Esophagus (tissue), 2 donors: ENCODE measurements around the gene PCK2. TPM values are rescaled to one million over a fixed set of nuclear protein-coding genes. Genes with fewer than 3 reads are reported as not detected.

Experiments used
- H3K27ac ChIP-seq, 2 donors: one replicate each; pipeline ENCODE4 v1.5.1; 2013; ENCODE audit warnings: low read depth in 2 of 2, mild to moderate bottlenecking in 2 of 2, inconsistent platforms in 1 of 2, low read length in 1 of 2, moderate library complexity in 1 of 2
- H3K27me3 ChIP-seq, 2 donors: one replicate each; pipeline ENCODE4 v1.6.1; 2013; ENCODE audit warnings: low read length in 2 of 2, control low read depth in 1 of 2, mild to moderate bottlenecking in 1 of 2; ENCODE audit not compliant: insufficient read depth in 2 of 2, control insufficient read depth in 1 of 2
- H3K36me3 ChIP-seq, 2 donors: one replicate each; pipeline ENCODE4 v1.6.1; 2013; ENCODE audit warnings: low read length in 1 of 2; ENCODE audit not compliant: control insufficient read depth in 2 of 2, insufficient read depth in 2 of 2
- H3K4me1 ChIP-seq, 2 donors: one replicate each; pipeline ENCODE4 v1.6.1; 2013; ENCODE audit warnings: low read length in 1 of 2; ENCODE audit not compliant: control insufficient read depth in 2 of 2, insufficient read depth in 2 of 2
- H3K4me3 ChIP-seq, 2 donors: one replicate each; pipeline ENCODE4 v1.5.1; 2013; ENCODE audit warnings: low read length in 2 of 2, mild to moderate bottlenecking in 2 of 2, low read depth in 1 of 2, moderate library complexity in 1 of 2
- H3K9me3 ChIP-seq, 2 donors: one replicate each; pipeline ENCODE4 v1.6.1; 2013; ENCODE audit warnings: mild to moderate bottlenecking in 2 of 2, low read depth in 1 of 2, low read length in 1 of 2, moderate library complexity in 1 of 2; ENCODE audit not compliant: control insufficient read depth in 2 of 2, insufficient read depth in 1 of 2
- WGBS, 2 donors: extraction: QIAGEN DNeasy Blood & Tissue Kit; methylation state at CpG; one replicate each; pipeline ENCODE4 v1.1.7; 2013; 5-methylcytosine and 5-hydroxymethylcytosine counted together
- polyA plus RNA-seq, 2 donors: library from polyadenylated mRNA; stranded (reverse); fragments of 200-250 nt; gene quantifications; one replicate each; pipeline ENCODE4 v1.2.3, GENCODE V29; 2013
- donor health status: healthy with polysubstance abuse.
- donor health status: Bipolar disorder and iron deficiency.

The PCK2 gene
- polyA plus RNA-seq, 2 donors: 10.1 to 29.2 TPM

DNA sequence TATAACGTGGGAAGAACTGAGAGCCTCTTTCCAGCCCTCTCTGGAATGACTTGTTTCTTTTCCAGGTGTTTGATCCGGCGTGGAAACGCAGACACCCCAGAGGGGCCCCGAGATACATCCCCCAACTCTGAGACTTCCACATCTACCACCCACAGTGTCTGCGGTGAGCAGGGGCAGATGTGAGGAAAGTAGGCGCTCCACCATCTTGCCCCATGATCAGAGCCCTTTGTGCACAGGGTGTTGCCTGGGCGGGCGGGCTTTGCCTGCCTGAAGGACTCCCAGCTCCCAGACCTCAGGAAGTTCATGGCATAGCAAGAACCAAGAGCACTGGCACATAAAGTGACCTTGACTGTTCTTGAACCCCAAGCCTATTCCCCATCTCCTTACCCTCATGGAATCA lies 39.5 kb upstream of the PCK2 start:
- H3K9me3 ChIP-seq: no peaks in the 10 kb centered on the region
- no peak overlapping the region for H3K4me3 ChIP-seq
- 94% methylated on average over 9 of the region's 9 CpGs for WGBS, 2 donors
- H3K27me3 ChIP-seq: no peaks in the 10 kb centered on the region
- H3K27ac ChIP-seq: no peak overlapping the region
- H3K36me3 ChIP-seq: peaks cover 0 to 4% of the 10 kb centered on the region in 2 donors
- peaks cover 3 to 12% of the 10 kb centered on the region in 2 donors for H3K4me1 ChIP-seq

DNA sequence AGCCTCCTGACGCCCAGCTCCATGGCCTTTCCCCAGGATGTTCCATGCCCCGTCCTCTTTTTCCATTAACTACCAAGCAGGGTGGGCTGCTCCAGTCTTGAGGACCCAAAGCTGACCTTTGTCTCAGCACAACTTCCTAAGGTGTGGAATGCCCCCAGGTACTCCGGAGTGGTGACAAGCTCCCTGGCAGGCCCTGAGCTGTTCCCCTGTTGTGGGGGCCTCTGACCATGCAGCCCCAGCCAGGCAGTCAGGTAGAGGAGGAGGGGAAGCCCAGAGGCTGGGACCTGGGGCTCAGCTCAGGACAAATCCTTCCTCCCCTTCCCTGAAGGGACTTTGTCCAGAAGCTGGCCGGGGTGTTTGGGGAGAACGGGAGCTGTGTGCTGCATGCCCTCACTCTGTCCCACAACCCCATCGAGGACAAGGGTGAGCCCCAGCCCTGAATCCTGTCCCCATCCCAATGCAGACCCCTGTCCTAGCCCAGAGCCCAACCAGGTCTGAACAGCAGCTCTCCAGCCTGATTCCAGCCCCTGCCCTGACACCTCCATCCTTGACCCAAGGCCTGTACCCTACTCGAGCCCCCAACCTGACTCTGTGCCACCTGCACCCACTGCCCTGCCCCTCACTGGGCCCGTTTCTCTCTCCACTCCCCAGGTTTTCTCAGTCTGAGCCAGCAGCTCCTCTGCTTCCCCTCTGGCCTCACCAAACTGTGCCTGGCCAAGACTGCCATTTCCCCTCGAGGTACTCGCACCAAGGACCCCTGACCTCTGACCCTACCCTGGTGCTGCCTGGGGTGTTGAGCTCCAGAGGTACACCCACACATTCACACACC lies 37.9 kb upstream of the PCK2 start:
- H3K27me3 ChIP-seq: no peaks in the 10 kb centered on the region
- 78 to 79% methylated on average over 10 of the region's 10 CpGs for WGBS, 2 donors
- peaks cover 3 to 12% of the 10 kb centered on the region in 2 donors for H3K4me1 ChIP-seq
- peaks cover 0 to 4% of the 10 kb centered on the region in 2 donors for H3K36me3 ChIP-seq
- H3K9me3 ChIP-seq: no peaks in the 10 kb centered on the region
- no peak overlapping the region for H3K4me3 ChIP-seq
- no peak overlapping the region for H3K27ac ChIP-seq

DNA sequence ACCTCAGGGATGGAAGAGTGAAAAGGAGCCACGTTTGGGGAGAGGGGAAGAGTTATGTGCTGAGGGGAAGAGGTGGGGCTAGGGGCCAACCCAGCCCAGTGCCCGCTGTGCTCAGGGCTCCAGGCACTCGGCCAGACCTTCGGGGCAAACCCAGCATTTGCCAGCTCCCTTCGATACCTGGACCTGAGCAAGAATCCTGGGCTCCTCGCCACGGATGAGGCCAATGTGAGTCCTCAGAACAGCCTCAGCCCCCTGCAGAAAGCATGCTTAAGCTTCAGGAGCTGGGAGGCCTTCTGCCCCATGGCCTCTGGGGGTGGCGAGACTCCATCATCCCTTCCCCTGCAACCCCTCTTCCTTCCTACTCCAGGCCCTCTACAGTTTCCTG lies 37.3 kb upstream of the PCK2 start:
- Histone ChIP-seq H3K27me3 (no peaks in the 10 kb centered on the region), H3K27ac (no peak overlapping the region)
- WGBS, 2 donors: 50 to 61% methylated on average over 8 of the region's 8 CpGs

DNA sequence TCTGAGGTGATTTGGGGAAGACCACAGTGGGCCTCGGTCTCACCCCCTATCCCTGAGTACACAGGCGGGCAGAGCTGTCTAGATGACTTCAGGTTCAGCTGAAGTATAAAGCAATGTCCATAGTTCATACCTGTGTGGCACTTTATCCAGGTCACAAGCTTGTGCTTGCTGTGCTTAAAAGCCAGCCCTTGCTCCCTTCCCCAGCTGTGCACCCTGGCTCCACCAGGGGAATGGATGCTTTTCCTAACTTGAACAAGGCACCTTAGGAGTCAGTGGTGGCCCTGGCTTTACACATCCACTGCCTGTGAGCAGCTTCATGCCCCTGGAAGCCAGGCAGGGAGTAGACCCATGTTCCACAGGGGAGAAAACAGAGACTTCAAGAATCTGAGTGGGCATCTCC lies 36.8 kb upstream of the PCK2 start:
- Histone ChIP-seq H3K27me3 (no peaks in the 10 kb centered on the region), H3K36me3 (peaks cover 0 to 4% of the 10 kb centered on the region in 2 donors), H3K9me3 (no peaks in the 10 kb centered on the region), H3K27ac (no peak overlapping the region), H3K4me1 (peaks cover 3 to 8% of the 10 kb centered on the region in 2 donors), H3K4me3 (no peak overlapping the region)
- 77 to 81% methylated on average over 2 of the region's 2 CpGs for WGBS, 2 donors

More for the DNA sequence above, 37.3 kb upstream of the PCK2 start:
- Histone ChIP-seq H3K4me3 (no peak overlapping the region), H3K9me3 (no peaks in the 10 kb centered on the region), H3K36me3 (peaks cover 0 to 4% of the 10 kb centered on the region in 2 donors), H3K4me1 (peaks cover 3 to 12% of the 10 kb centered on the region in 2 donors)

DNA sequence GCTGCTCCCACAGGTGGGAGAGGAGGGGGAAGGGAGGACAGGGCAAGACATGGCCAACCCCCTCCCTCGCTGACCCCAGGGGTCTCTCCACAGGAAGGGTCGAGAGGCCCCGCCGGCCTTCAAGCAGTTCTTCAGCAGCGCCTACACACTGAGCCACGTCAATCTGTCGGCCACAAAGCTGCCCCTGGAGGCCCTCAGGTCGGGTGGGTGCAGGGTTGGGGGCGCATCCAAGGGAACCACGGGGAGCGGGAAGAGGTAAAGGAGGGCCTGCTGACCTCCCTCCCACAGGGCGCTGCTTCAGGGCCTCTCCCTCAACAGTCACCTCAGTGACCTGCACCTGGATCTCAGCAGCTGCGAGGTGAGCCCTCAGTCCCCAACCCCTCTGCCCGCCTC lies 36.2 kb upstream of the PCK2 start:
- Histone ChIP-seq H3K27ac (no peak overlapping the region), H3K4me3 (no peak overlapping the region), H3K9me3 (no peaks in the 10 kb centered on the region), H3K27me3 (no peaks in the 10 kb centered on the region), H3K4me1 (peaks cover under 1 to 4% of the 10 kb centered on the region in 2 donors), H3K36me3 (peaks cover 0 to 4% of the 10 kb centered on the region in 2 donors)
- WGBS, 2 donors: 50 to 69% methylated on average over 13 to 14 of the region's 14 CpGs

DNA sequence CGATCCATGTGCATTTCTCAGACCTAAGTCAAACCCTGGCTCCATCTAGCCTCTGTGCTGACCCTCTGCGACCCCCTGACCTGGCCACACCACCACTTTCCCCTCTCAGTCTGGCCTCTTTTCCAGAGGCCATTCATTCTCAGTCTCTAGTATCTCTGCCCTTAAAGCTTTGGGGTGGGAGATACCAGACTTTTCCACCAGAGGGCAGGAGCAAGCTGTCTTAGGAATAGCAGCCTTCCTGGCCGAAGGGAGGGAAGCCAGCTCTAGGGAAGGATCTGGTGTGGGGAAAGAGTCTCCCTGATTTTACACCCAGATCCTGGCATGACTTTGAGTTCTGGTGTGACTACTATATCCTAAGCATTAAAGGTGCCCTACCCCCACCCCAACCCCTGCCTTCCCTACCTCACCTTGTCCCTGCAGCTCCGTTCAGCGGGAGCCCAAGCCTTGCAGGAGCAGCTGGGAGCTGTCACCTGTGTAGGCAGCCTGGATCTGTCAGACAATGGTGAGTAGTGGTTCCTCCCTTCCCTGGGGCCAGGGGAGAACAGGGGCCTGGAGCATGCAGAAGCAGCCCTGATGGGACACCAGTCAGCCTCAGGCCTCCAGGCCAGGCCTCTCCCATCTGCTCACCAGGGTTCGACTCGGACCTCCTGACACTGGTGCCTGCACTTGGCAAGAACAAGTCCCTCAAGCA lies 35.7 kb upstream of the PCK2 start:
- 45 to 56% methylated on average over 7 of the region's 7 CpGs for WGBS, 2 donors
- Histone ChIP-seq H3K27ac (no peak overlapping the region), H3K36me3 (peaks cover 0 to 4% of the 10 kb centered on the region in 2 donors), H3K27me3 (no peaks in the 10 kb centered on the region), H3K4me3 (no peak overlapping the region), H3K9me3 (no peaks in the 10 kb centered on the region), H3K4me1 (peaks cover 0 to 4% of the 10 kb centered on the region in 2 donors)

DNA sequence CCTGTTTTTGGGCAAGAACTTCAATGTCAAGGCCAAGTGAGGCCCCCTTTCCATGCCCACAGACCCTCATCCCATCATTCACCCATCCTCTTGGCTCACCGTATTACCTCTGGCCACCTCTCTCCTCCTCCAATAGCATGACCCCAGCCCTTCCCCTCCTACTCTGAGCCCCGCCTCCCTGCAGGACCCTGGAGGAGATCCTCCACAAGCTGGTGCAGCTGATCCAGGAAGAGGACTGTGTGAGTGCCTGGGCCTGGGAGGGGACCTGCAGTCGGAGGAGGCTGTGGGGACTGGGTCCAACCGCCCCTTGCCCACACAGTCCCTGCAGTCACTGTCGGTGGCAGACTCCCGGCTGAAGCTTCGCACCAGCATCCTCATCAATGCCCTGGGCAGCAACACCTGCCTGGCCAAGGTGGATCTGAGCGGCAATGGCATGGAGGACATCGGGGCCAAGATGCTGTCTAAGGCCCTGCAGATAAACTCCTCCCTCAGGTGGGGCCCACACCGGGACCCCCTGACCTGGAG lies 35.1 kb upstream of the PCK2 start:
- Histone ChIP-seq H3K4me3 (no peak overlapping the region), H3K27me3 (no peaks in the 10 kb centered on the region), H3K36me3 (peaks cover 0 to 4% of the 10 kb centered on the region in 2 donors), H3K27ac (no peak overlapping the region), H3K9me3 (no peaks in the 10 kb centered on the region), H3K4me1 (no peaks in the 10 kb centered on the region)
- WGBS, 2 donors: 80 to 93% methylated on average over 10 of the region's 10 CpGs

DNA sequence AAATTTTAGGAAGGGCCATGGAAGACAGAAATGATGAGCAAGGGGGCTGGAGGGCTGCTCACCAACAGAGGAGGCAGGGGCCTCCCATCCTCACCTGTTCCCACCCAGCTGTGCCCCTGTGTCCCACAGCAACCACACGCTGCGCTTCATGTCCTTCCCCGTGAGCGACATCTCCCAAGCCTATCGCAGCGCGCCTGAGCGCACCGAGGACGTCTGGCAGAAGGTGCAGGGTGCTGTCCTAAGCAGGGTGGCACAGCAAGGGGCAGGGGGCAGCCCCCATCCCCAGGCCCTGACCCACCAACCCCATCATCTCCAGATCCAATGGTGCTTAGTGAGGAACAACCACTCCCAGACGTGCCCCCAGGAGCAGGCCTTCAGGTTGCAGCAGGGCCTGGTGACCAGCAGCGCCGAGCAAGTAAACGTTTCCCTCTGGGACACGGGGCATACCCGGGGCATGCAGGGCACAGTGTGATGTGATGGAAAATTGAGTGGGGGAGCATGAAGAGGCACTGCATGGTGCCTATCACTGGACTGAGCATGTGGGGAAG lies 34.2 kb upstream of the PCK2 start:
- no peak overlapping the region for H3K27ac ChIP-seq
- 91 to 93% methylated on average over 16 of the region's 16 CpGs for WGBS, 2 donors
- H3K4me3 ChIP-seq: no peak overlapping the region
- no peaks in the 10 kb centered on the region for H3K4me1 ChIP-seq
- no peaks in the 10 kb centered on the region for H3K9me3 ChIP-seq
- no peaks in the 10 kb centered on the region for H3K27me3 ChIP-seq
- H3K36me3 ChIP-seq: peaks cover 0 to 2% of the 10 kb centered on the region in 2 donors

DNA sequence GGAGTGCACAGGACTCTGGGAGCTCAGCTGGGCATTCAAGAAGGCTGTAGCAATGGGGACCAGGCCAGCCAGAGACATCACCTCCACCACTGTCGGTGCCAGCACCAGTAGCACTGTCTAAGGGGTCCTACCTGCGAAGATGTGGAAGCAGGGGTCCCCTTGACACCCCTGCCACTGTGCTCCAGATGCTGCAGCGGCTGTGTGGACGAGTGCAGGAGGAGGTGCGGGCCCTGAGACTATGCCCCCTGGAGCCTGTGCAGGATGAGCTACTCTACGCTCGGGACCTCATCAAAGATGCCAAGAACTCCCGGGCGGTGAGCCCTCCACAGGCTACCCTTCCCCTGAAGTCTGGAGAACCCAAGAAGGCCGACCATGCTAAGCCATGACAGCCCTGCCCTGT lies 33.7 kb upstream of the PCK2 start:
- Histone ChIP-seq H3K27ac (no peak overlapping the region), H3K4me1 (no peaks in the 10 kb centered on the region), H3K4me3 (no peak overlapping the region), H3K27me3 (no peaks in the 10 kb centered on the region), H3K9me3 (no peaks in the 10 kb centered on the region), H3K36me3 (no peaks in the 10 kb centered on the region)
- WGBS, 2 donors: 85 to 94% methylated on average over 10 of the region's 10 CpGs
